Cardiac muscle cell (in vitro differentiated cells and primary cell): ENCODE measurements around the gene GDF7. TPM values are rescaled to one million over a fixed set of nuclear protein-coding genes. Genes with fewer than 3 reads are reported as not detected.
A peak's percentile ranks its signal among the peaks of the same experiment; 100 is the strongest.

Source experiments
- DNase-seq, 2 donors: peaks; one replicate each; pipeline versions ENCODE4 v3.0.0 to v3.0.0-alpha.2; 2010 to 2017; ENCODE audit warnings: low read depth in 1 of 2, low spot score in 1 of 2
- H3K27ac ChIP-seq: fragments of 200-600 bp; sonication (generic); 2 replicates; pipeline ENCODE4 v1.5.1; 2016
- H3K27me3 ChIP-seq: fragments of 200-600 bp; sonication (generic); 2 replicates; pipeline ENCODE4 v1.6.0; 2016; ENCODE audit warnings: control low read depth
- H3K36me3 ChIP-seq: fragments of 200-600 bp; sonication (generic); 2 replicates; pipeline ENCODE4 v1.5.1; 2016; ENCODE audit warnings: control low read depth
- H3K4me1 ChIP-seq: fragments of 200-600 bp; sonication (generic); 2 replicates; pipeline ENCODE4 v1.8.1; 2017; ENCODE audit warnings: low read depth, mild to moderate bottlenecking, mixed run types
- H3K4me3 ChIP-seq: fragments of 200-600 bp; sonication (generic); 2 replicates; pipeline ENCODE4 v1.5.1; 2016; ENCODE audit warnings: mild to moderate bottlenecking
- H3K9me3 ChIP-seq: fragments of 200-600 bp; sonication (generic); 2 replicates; pipeline ENCODE4 v1.5.1; 2017; ENCODE audit warnings: low read depth, mild to moderate bottlenecking, control low read depth
- polyA plus RNA-seq: library from polyadenylated mRNA; unstranded; fragments of >200 nt; fragmentation: Nextera tagmentation; extraction: Ambion mirVana; gene quantifications from 2 replicates; pipeline ENCODE4 v1.2.1, GENCODE V29; 2016
- total RNA-seq: library from RNA; depleted of rRNA; stranded (reverse); fragments of >200 nt; gene quantifications from 2 replicates; pipeline ENCODE4 v1.2.3, GENCODE V29; 2016
- TF ChIP-seq, protein P1 (sequence below): IDR thresholded peaks from 2 replicates; pipeline ENCODE4 v1.5.1; 2012; ENCODE audit warnings: low read depth, mild to moderate bottlenecking, low read length

Gene GDF7
- total and polyA plus RNA-seq, 2 experiments from 2014 or later = 0.09 to 0.15 TPM

DNA sequence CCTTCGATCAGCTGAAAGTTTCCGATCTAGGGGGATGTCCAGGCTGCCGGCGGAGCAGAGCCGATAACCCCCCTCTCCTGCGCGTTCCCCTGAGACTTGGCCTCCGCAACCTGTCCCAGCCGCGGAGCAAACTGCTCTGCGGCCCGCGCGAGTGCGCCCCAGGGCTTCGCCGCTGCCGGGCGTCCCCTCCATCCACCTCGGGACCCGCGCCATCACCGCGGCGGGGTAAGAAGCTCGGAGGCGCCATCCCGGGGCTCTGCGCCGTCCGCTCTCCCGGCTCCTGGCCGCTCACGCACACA is 990 bp upstream of the GDF7 start:
- Histone ChIP-seq H3K4me3 (peak overlapping the region; percentile 55), H3K4me1 (peaks cover 8% of the 10 kb centered on the region), H3K27me3 (peaks cover 97% of the 10 kb centered on the region), H3K9me3 (no peaks in the 10 kb centered on the region), H3K36me3 (no peaks in the 10 kb centered on the region), H3K27ac (no peak overlapping the region)
- no peak for DNase-seq
- TF ChIP-seq, protein P1, sequence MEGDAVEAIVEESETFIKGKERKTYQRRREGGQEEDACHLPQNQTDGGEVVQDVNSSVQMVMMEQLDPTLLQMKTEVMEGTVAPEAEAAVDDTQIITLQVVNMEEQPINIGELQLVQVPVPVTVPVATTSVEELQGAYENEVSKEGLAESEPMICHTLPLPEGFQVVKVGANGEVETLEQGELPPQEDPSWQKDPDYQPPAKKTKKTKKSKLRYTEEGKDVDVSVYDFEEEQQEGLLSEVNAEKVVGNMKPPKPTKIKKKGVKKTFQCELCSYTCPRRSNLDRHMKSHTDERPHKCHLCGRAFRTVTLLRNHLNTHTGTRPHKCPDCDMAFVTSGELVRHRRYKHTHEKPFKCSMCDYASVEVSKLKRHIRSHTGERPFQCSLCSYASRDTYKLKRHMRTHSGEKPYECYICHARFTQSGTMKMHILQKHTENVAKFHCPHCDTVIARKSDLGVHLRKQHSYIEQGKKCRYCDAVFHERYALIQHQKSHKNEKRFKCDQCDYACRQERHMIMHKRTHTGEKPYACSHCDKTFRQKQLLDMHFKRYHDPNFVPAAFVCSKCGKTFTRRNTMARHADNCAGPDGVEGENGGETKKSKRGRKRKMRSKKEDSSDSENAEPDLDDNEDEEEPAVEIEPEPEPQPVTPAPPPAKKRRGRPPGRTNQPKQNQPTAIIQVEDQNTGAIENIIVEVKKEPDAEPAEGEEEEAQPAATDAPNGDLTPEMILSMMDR = no peak

DNA sequence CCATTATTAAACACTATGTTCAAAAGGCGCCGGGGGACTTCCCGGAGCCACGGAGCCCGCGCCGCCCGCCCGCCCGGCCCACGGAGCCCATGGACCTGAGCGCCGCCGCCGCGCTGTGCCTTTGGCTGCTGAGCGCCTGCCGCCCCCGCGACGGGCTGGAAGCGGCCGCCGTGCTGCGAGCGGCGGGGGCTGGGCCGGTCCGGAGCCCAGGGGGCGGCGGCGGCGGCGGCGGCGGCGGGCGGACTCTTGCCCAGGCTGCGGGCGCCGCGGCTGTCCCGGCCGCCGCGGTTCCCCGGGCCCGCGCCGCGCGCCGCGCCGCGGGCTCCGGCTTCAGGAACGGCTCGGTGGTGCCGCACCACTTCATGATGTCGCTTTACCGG is 197 bp downstream of the GDF7 start:
- Histone ChIP-seq H3K27me3 (peaks cover 99% of the 10 kb centered on the region), H3K4me3 (peak overlapping the region; percentile 55), H3K36me3 (no peaks in the 10 kb centered on the region), H3K27ac (no peak overlapping the region), H3K4me1 (peaks cover 8% of the 10 kb centered on the region), H3K9me3 (no peaks in the 10 kb centered on the region)
- TF ChIP-seq, protein P1 = no peak
- DNase-seq = peak in 1 of 2 donors; percentile 56

DNA sequence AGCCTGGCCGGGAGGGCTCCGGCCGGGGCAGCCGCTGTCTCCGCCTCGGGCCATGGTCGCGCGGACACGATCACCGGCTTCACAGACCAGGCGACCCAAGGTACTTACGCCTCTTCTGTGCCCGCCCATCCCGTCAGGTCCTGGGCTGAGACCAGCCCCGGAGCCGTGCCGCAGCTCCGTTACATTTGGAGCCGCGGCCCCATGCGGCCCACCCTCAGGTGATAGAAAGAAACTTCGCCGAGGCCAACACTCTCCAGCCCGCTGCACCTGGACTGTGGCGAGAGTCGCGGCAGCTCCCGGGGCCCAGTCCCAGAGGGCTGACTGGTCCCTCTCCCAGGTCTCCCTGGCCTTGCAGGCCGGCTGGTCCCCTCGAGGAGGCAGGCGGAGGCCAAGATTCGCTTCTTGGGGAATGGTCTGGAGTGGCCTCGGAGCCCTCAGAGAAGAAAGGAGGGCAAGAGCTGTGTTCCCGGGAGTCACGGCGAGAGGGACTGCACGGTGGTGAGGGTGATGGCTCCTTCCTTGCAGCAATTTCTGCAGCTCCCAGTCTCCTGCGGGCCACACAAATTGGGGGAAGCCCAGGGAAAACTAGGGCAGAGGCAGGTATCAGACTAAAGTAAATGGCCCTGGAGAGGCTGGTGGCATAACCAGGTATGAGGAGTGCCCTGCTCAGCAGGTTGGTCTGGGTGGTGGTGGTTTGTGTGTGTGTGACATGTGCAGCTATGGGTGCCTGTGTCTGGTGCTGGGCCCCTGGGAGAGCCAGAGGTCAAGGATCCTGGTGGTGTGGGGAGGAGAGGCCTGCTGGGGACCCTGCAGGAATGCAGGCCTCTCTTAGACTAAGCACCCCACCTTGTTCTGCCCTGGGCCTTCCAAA is 822 bp downstream of the GDF7 start:
- H3K36me3 ChIP-seq = no peaks in the 10 kb centered on the region
- H3K27me3 ChIP-seq = peaks cover 99% of the 10 kb centered on the region
- H3K9me3 ChIP-seq = no peaks in the 10 kb centered on the region
- DNase-seq = no peak
- peaks cover 8% of the 10 kb centered on the region for H3K4me1 ChIP-seq
- TF ChIP-seq, protein P1 = no peak
- peak overlapping the region; percentile 27 for H3K4me3 ChIP-seq
- no peak overlapping the region for H3K27ac ChIP-seq

DNA sequence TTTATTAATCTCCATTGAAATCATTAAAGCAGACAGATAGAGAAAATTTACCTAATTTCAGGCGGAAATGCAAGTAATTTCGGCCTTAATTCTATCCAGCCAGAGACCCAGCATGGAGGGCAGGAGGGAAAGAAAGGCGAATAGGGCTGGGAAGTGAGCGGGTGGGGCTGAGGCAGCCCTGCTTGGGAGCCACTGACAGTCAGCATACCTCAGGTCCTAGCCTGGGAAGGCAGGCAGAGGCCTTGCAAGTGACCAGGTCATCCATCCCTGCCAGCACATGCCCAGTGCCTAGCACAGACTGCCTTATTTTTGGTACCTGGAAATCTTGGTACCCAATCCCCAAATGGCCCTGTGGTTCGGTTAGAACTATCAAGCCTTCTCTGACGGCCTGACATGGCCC is 1.5 kb downstream of the GDF7 start:
- H3K4me3 ChIP-seq = no peak overlapping the region
- H3K36me3 ChIP-seq = no peaks in the 10 kb centered on the region
- TF ChIP-seq, protein P1 = no peak
- H3K27me3 ChIP-seq = peaks cover 99% of the 10 kb centered on the region
- peaks cover 8% of the 10 kb centered on the region for H3K4me1 ChIP-seq
- no peak for DNase-seq
- no peaks in the 10 kb centered on the region for H3K9me3 ChIP-seq
- H3K27ac ChIP-seq = no peak overlapping the region

DNA sequence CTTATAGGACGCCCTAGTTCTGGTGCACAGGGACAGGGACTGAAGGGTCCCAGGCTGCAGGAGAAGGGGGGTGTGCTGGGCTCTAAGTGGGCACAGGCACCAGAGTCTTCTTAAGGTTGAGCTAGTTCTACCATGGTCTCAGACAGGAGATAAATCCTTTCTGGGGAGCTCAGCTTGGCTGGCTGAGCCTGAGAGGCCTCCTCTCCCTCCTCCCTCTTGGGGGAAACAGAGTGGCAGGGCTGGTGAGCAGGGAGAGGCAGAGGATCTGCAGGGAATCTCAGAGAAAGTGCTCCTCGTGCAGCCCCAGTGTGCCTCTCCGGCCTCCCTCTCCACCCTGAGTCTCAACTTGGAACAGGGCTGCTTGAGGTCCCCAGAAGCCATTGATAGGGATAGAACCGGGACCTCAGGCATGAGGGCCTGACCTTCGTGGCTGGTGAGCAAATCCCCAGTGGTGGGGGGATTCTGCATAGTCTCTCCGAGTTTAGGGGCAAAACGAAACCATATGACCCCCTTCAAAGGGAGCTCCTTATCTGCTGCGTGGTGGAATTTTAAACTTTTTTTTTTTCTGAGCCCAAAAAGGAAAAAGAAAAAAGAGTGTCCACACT is 2.0 kb downstream of the GDF7 start:
- H3K4me3 ChIP-seq = no peak overlapping the region
- peaks cover 8% of the 10 kb centered on the region for H3K4me1 ChIP-seq
- H3K27me3 ChIP-seq = peaks cover 99% of the 10 kb centered on the region
- H3K9me3 ChIP-seq = no peaks in the 10 kb centered on the region
- no peak overlapping the region for H3K27ac ChIP-seq
- TF ChIP-seq, protein P1 = no peak
- no peaks in the 10 kb centered on the region for H3K36me3 ChIP-seq
- no peak for DNase-seq
